ENCODE measurements around the gene CBX4. TPM values are rescaled to one million over a fixed set of nuclear protein-coding genes. Genes with fewer than 3 reads are reported as not detected.
A peak's percentile ranks its signal among the peaks of the same experiment; 100 is the strongest.

Gene CBX4
- total and polyA plus RNA-seq, 2 of the 13 experiments (the other 11 are each of a cell fraction or from before 2014, with no cell fraction given): 25.8 to 50.8 TPM

DNA sequence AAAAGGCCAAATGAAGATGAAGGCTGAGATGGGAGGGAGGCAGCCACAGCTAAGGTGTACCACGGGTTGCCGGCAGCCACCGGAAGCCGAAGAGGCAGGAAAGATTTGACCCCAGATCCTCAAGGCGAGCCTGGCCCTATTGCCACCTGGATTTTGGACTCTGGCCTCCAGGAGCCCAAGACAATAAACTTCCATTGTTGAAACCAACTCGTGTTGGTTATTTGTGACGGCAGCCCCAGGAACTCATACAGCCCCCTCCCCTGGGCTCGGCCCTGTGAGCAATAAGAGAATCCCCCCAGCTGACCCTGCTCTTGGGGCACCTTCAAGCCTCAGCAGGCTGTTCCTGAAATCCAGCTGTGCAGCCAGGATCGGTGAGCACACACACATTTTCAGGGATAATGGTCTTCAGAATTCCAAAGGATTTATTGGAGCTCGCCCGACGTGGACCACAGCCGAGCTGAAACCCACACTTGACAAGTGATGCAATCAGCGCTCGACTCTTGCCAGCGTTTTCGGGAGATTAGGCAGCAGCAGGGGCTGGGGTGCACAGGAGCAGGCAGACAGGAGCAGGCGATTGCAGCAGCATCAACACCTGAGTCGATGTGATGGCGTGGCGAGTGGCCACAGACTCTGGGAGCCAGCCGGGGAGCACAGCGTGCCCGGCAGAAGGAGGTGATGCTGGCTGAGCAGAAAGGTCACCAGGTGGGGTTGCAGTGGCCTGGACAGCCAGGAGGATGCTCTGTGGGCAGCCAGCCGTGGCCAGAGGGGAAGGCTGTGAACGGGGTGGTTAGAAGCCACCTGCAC is 22.4 kb upstream of the CBX4 start (continued):
- TF ChIP-seq POLR2A (IDR thresholded peaks at IDR 0.05; ENCODE audit: insufficient read depth in 1 of 2, low read depth in 2 of 2, low read length in 2 of 2): no peak
- TF ChIP-seq RBFOX2 (IDR thresholded peaks at IDR 0.05; ENCODE audit: low read depth, low read length): no peak
- no peak for TF ChIP-seq TAF15 (IDR thresholded peaks at IDR 0.05; ENCODE audit: low read depth, low read length, poor library complexity, severe bottlenecking)
- TF ChIP-seq MTF1 (CRISPR knock-in tag; IDR thresholded peaks at IDR 0.05): no peak
- no peak for TF ChIP-seq ADNP (CRISPR knock-in tag; IDR thresholded peaks at IDR 0.05)
- TF ChIP-seq TBX2 (CRISPR knock-in tag; IDR thresholded peaks at IDR 0.05; ENCODE audit: borderline replicate concordance): peak; percentile 34; the same call in 1 of the 2 replicates
- no peak for TF ChIP-seq CREB1 (IDR thresholded peaks at IDR 0.05)
- TF ChIP-seq CREB1 (CRISPR knock-in tag; IDR thresholded peaks at IDR 0.05): no peak
- no peak for TF ChIP-seq ATAD3A (CRISPR knock-in tag; IDR thresholded peaks at IDR 0.05)
- no peak for TF ChIP-seq ZNF317 (CRISPR knock-in tag; IDR thresholded peaks at IDR 0.05)
- no peak for TF ChIP-seq SMARCC2 (IDR thresholded peaks at IDR 0.05)
- TF ChIP-seq KDM4B (CRISPR knock-in tag; IDR thresholded peaks at IDR 0.05): no peak
- no peak for TF ChIP-seq ZNF232 (CRISPR knock-in tag; IDR thresholded peaks at IDR 0.05; ENCODE audit: borderline replicate concordance)
- TF ChIP-seq CEBPG (CRISPR knock-in tag; IDR thresholded peaks at IDR 0.05): peak; percentile 58
- TF ChIP-seq AKAP8 (CRISPR knock-in tag; IDR thresholded peaks at IDR 0.05): no peak
- TF ChIP-seq ZNF33A (CRISPR knock-in tag; IDR thresholded peaks at IDR 0.05; ENCODE audit: borderline replicate concordance): no peak
- no peak for TF ChIP-seq SOX13 (IDR thresholded peaks at IDR 0.05)
- TF ChIP-seq SOX13 (CRISPR knock-in tag; conservative IDR thresholded peaks at IDR 0.05 in 1 of 2, IDR thresholded peaks at IDR 0.05 in 1 of 2): peak in 1 of 2 experiments; percentile 47; a peak in 1 of 4 replicates
- peak; percentile 24; the same call in 1 of the 2 replicates for TF ChIP-seq ZNF687 (CRISPR knock-in tag; IDR thresholded peaks at IDR 0.05)
- no peak for TF ChIP-seq SAFB2 (CRISPR knock-in tag; IDR thresholded peaks at IDR 0.05; ENCODE audit: borderline replicate concordance, low read depth)
- TF ChIP-seq ZZZ3 (CRISPR knock-in tag; IDR thresholded peaks at IDR 0.05; ENCODE audit: borderline replicate concordance): no peak
- no peak for TF ChIP-seq THRA (CRISPR knock-in tag; IDR thresholded peaks at IDR 0.05; ENCODE audit: borderline replicate concordance)
- TF ChIP-seq PTBP1 (IDR thresholded peaks at IDR 0.05; ENCODE audit: low read depth, low read length, poor library complexity, severe bottlenecking): no peak
- TF ChIP-seq ZNF720 (CRISPR knock-in tag; IDR thresholded peaks at IDR 0.05): no peak
- TF ChIP-seq ZNF839 (CRISPR knock-in tag; IDR thresholded peaks at IDR 0.05; ENCODE audit: borderline replicate concordance): no peak
